ENCODE results near the gene TMEM52. TPM values are rescaled to one million over a fixed set of nuclear protein-coding genes. Genes with fewer than 3 reads are reported as not detected.

Gene TMEM52
- total and polyA plus RNA-seq, 9 of the 15 experiments (the other 6 are each of a cell fraction or from before 2014, with no cell fraction given), result 0.37 to 22.5 (median 6.8) TPM

DNA sequence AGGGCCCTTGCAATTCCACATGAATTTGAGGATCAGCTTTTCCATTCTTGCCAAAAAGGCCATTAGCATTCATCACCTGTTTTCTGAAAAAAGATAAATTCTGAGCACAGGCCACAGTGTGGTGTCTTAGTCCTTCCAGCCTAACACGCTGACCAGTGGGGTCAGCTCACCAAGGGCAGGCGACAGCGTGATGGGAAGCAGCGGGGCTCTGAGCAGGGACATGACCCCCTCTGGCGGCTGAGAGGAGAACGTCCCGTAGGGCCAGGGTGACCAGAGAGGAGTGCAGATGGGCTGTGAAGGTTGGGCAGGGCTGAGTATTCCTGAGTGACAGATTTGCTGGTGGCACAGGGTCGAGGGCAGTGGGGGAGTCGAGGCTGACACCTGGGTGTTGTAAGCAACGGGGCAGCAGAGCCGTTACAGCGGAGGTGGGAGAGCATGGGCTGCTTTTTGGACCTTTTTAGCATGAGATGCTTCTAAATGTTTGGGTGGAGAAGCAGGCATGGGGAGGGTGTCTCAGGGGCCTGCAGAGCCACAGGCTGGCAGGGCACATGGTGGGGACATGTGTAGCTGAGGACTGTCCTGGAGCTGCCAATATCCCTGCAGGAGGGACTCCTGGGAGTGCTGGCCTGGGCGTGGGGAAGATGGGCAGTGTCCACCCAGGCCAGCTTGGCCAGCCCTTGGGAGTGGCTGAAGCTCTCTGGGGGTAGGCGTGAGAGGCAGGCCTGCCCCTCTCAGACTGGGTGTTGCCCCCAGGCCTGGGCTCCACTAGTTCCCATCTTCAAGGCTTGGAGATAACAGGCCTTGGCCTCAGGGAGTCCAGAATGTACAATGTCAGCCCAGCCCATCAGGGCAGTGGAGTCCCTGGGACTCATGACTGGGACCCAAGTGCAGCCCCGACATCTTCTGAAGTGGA, 12.6 kb downstream of the TMEM52 start (continued):
- no peak for TF ChIP-seq ZNF282 (CRISPR knock-in tag; IDR thresholded peaks at IDR 0.05)
- 0 out of 4 replicates have a peak, but pooled peaks of 1 of the 2 experiments have one; percentile 55 for TF ChIP-seq SIN3A (IDR thresholded peaks at IDR 0.05; ENCODE audit: borderline replicate concordance in 2 of 2, control insufficient read depth in 1 of 2, low read depth in 2 of 2, low read length in 2 of 2)
- no peak for TF ChIP-seq FOS (IDR thresholded peaks at IDR 0.05; ENCODE audit: extremely low read depth, insufficient read length)
- TF ChIP-seq, protein P1, sequence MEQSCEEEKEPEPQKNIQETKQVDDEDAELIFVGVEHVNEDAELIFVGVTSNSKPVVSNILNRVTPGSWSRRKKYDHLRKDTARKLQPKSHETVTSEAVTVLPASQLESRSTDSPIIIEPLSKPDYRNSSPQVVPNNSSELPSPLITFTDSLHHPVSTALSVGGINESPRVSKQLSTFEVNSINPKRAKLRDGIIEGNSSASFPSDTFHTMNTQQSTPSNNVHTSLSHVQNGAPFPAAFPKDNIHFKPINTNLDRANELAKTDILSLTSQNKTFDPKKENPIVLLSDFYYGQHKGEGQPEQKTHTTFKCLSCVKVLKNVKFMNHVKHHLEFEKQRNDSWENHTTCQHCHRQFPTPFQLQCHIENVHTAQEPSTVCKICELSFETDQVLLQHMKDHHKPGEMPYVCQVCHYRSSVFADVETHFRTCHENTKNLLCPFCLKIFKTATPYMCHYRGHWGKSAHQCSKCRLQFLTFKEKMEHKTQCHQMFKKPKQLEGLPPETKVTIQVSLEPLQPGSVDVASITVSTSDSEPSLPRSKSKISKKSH (CRISPR knock-in tag; IDR thresholded peaks at IDR 0.05), result no peak
- TF ChIP-seq, protein P2, sequence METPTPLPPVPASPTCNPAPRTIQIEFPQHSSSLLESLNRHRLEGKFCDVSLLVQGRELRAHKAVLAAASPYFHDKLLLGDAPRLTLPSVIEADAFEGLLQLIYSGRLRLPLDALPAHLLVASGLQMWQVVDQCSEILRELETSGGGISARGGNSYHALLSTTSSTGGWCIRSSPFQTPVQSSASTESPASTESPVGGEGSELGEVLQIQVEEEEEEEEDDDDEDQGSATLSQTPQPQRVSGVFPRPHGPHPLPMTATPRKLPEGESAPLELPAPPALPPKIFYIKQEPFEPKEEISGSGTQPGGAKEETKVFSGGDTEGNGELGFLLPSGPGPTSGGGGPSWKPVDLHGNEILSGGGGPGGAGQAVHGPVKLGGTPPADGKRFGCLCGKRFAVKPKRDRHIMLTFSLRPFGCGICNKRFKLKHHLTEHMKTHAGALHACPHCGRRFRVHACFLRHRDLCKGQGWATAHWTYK (CRISPR knock-in tag; IDR thresholded peaks at IDR 0.05), result no peak; the same call in 1 of the 2 replicates
- no peak for TF ChIP-seq ZBTB8A (IDR thresholded peaks at IDR 0.05; ENCODE audit: partially characterized antibody)
- TF ChIP-seq ZC3H8 (IDR thresholded peaks at IDR 0.05), result no peak
- no peak for TF ChIP-seq TCF7 (IDR thresholded peaks at IDR 0.05; ENCODE audit: borderline replicate concordance)
- TF ChIP-seq, protein P3, sequence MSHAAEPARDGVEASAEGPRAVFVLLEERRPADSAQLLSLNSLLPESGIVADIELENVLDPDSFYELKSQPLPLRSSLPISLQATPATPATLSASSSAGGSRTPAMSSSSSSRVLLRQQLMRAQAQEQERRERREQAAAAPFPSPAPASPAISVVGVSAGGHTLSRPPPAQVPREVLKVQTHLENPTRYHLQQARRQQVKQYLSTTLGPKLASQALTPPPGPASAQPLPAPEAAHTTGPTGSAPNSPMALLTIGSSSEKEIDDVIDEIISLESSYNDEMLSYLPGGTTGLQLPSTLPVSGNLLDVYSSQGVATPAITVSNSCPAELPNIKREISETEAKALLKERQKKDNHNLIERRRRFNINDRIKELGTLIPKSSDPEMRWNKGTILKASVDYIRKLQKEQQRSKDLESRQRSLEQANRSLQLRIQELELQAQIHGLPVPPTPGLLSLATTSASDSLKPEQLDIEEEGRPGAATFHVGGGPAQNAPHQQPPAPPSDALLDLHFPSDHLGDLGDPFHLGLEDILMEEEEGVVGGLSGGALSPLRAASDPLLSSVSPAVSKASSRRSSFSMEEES (CRISPR knock-in tag; IDR thresholded peaks at IDR 0.05), result no peak
- no peak; the same call in 1 of the 2 replicates for TF ChIP-seq MYNN (IDR thresholded peaks at IDR 0.05)
- no peak for TF ChIP-seq MYNN (CRISPR knock-in tag; IDR thresholded peaks at IDR 0.05)
- TF ChIP-seq ZNF224 (CRISPR knock-in tag; IDR thresholded peaks at IDR 0.05), result no peak
- TF ChIP-seq ZNF707 (CRISPR knock-in tag; conservative IDR thresholded peaks at IDR 0.05), result no peak
- TF ChIP-seq ZFPM2 (CRISPR knock-in tag; IDR thresholded peaks at IDR 0.05), result no peak
- peak; percentile 54 for TF ChIP-seq ZFP36 (IDR thresholded peaks at IDR 0.05; ENCODE audit: low read depth, low read length, partially characterized antibody)
- TF ChIP-seq TEAD4 (IDR thresholded peaks at IDR 0.05; ENCODE audit: low read length), result peak; percentile 53
- TF ChIP-seq TEAD4 (CRISPR knock-in tag; IDR thresholded peaks at IDR 0.05; ENCODE audit: borderline replicate concordance), result no peak
- TF ChIP-seq, protein P4, sequence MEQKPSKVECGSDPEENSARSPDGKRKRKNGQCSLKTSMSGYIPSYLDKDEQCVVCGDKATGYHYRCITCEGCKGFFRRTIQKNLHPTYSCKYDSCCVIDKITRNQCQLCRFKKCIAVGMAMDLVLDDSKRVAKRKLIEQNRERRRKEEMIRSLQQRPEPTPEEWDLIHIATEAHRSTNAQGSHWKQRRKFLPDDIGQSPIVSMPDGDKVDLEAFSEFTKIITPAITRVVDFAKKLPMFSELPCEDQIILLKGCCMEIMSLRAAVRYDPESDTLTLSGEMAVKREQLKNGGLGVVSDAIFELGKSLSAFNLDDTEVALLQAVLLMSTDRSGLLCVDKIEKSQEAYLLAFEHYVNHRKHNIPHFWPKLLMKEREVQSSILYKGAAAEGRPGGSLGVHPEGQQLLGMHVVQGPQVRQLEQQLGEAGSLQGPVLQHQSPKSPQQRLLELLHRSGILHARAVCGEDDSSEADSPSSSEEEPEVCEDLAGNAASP (IDR thresholded peaks at IDR 0.05), result no peak

Data from K562 (cell line).